Endothelial cell of umbilical vein (primary cell): ENCODE data around the gene C9orf152. TPM values are rescaled to one million over a fixed set of nuclear protein-coding genes. Genes with fewer than 3 reads are reported as not detected.

ENCODE experiments used
- BruUV-seq: library from RNA; stranded (reverse); fragments of 400-500 nt; replicated peaks from 2 replicates; lab custom pipeline; 2021; lab: Mats Ljungman, UMichigan
- CTCF ChIA-PET: fragments of 300-600, 350-600 bp; sonication (Branson Sonifier 250); formaldehyde crosslinking; loops from one replicate; lab custom pipeline; 2021; ENCODE audit warnings: antibody characterized with exemption, inconsistent platforms; lab: Charles Lee
- POLR2A ChIA-PET: fragments of 300-600, 350-600 bp; sonication (Branson Sonifier 250); formaldehyde crosslinking; loops from one replicate; lab custom pipeline; 2021; ENCODE audit warnings: antibody characterized with exemption, inconsistent platforms; lab: Charles Lee
- DNase-seq: peaks from one replicate; pipeline ENCODE4 v3.0.0-alpha.2; 2011; ENCODE audit warnings: low read depth, low spot score
- FAIRE-seq: peaks from 2 replicates; lab custom pipeline; 2011; peaks lifted over from hg19 to GRCh38; lab: Jason Lieb, UNC
- H2AFZ ChIP-seq: 2 replicates; pipeline ENCODE4 v1.6.0; 2012; ENCODE audit warnings: low read depth, low read length, control low read depth, inconsistent platforms
- H3K27ac ChIP-seq: 2 replicates; pipeline ENCODE4 v1.5.1; 2011; ENCODE audit warnings: low read depth, mild to moderate bottlenecking, control low read depth, low read length, moderate library complexity; ENCODE audit not compliant: insufficient read depth
- H3K27me3 ChIP-seq, 2 experiments: 2 replicates each; pipeline versions ENCODE4 v1.6.0 to v1.6.1; 2011; ENCODE audit warnings: low read length in 2 of 2, mixed read lengths in 1 of 2; ENCODE audit not compliant: control insufficient read depth in 2 of 2, insufficient read depth in 2 of 2
- H3K36me3 ChIP-seq, 2 experiments: 2 replicates in 1 of 2; 3 replicates in 1 of 2; pipeline ENCODE4 v1.5.1; 2011; ENCODE audit warnings: low read length in 2 of 2, mild to moderate bottlenecking in 1 of 2, moderate library complexity in 1 of 2; ENCODE audit not compliant: control insufficient read depth in 2 of 2, insufficient read depth in 2 of 2; ENCODE audit errors: extremely low read depth in 1 of 2
- H3K4me1 ChIP-seq: 3 replicates; pipeline ENCODE4 v1.5.1; 2011; ENCODE audit warnings: mild to moderate bottlenecking, low read length; ENCODE audit not compliant: control insufficient read depth, insufficient read depth; ENCODE audit errors: extremely low read depth
- H3K4me2 ChIP-seq: 2 replicates; pipeline ENCODE4 v1.6.1; 2011; ENCODE audit warnings: low read length, control low read depth, mixed read lengths; ENCODE audit not compliant: insufficient read depth
- H3K4me3 ChIP-seq, 3 experiments: fragments of 200-600 bp in 1 of 3; sonication (generic), shearing (Covaris generic) in 1 of 3; replicated peaks in 1 of 3; 2 replicates each; pipeline ENCODE4 v1.5.1; 2011 to 2016; ENCODE audit warnings: control low read depth in 3 of 3, low read length in 3 of 3, mild to moderate bottlenecking in 2 of 3, inconsistent platforms in 1 of 3, low read depth in 1 of 3, moderate library complexity in 1 of 3; ENCODE audit not compliant: insufficient read depth in 1 of 3
- H3K79me2 ChIP-seq: 2 replicates; pipeline ENCODE4 v1.6.0; 2012; ENCODE audit warnings: low read length, inconsistent platforms; ENCODE audit not compliant: control insufficient read depth, insufficient read depth
- H3K9ac ChIP-seq: replicated peaks from 2 replicates; pipeline ENCODE3; 2011; ENCODE audit warnings: low read length, control low read depth; ENCODE audit not compliant: insufficient read depth; ENCODE audit errors: extremely low read depth
- H3K9me1 ChIP-seq: replicated peaks from 3 replicates; pipeline ENCODE4 v1.6.0; 2011; ENCODE audit warnings: mild to moderate bottlenecking, low read length; ENCODE audit not compliant: control insufficient read depth, insufficient read depth; ENCODE audit errors: extremely low read depth
- H3K9me3 ChIP-seq: replicated peaks from 2 replicates; pipeline ENCODE4 v1.5.1; 2012; ENCODE audit warnings: low read length, inconsistent platforms; ENCODE audit not compliant: control insufficient read depth, insufficient read depth
- H4K20me1 ChIP-seq: replicated peaks from 2 replicates; pipeline ENCODE3; 2011; ENCODE audit warnings: mild to moderate bottlenecking, low read length; ENCODE audit not compliant: control insufficient read depth, insufficient read depth; ENCODE audit errors: extremely low read depth
- EZH2 ChIP-seq: IDR thresholded peaks from 2 replicates; pipeline ENCODE4 v1.6.1; 2012; ENCODE audit warnings: borderline replicate concordance, low read depth, mild to moderate bottlenecking, moderate library complexity, low read length, inconsistent platforms; ENCODE audit not compliant: severe bottlenecking
- FOS ChIP-seq: IDR thresholded peaks from 2 replicates; pipeline ENCODE4 v1.6.1; 2011; ENCODE audit warnings: mild to moderate bottlenecking, low read length, moderate library complexity, borderline replicate concordance; ENCODE audit not compliant: insufficient read depth
- GATA2 ChIP-seq: IDR thresholded peaks from 2 replicates; pipeline ENCODE4 v1.7.0; 2011; ENCODE audit warnings: low read depth, mild to moderate bottlenecking, moderate library complexity, mixed read lengths, low read length; ENCODE audit not compliant: insufficient read length, insufficient read depth
- JUN ChIP-seq: IDR thresholded peaks from 2 replicates; pipeline ENCODE4 v1.6.1; 2011; ENCODE audit warnings: borderline replicate concordance, low read depth; ENCODE audit not compliant: insufficient read length, insufficient read depth
- MAX ChIP-seq: IDR thresholded peaks from 2 replicates; pipeline ENCODE4 v1.6.1; 2011; ENCODE audit not compliant: insufficient read depth, insufficient read length
- MYC ChIP-seq: IDR thresholded peaks from one replicate; pipeline ENCODE4 v1.6.1; 2011; ENCODE audit warnings: mild to moderate bottlenecking, low read depth, low read length
- POLR2A ChIP-seq: IDR thresholded peaks from 2 replicates; pipeline ENCODE4 v1.6.1; 2012; ENCODE audit warnings: low read depth, mild to moderate bottlenecking, control low read depth, low read length
- POLR2AphosphoS5 ChIP-seq: IDR thresholded peaks from 2 replicates; pipeline ENCODE4 v1.6.1; 2012; ENCODE audit warnings: low read depth, mild to moderate bottlenecking, control low read depth, low read length, moderate library complexity; ENCODE audit not compliant: insufficient read depth
- dilution Hi-C: fragments of 300-500 bp; cut with MboI; formaldehyde crosslinking; loops from one replicate; pipeline ENCODE4 v1.15.0; 2019; ENCODE audit warnings: low sequenced_read_pairs; ENCODE audit not compliant: extremely low pct_ligation_motif_present
- intact Hi-C: fragments of 100-400 bp; cut with micrococcal nuclease; formaldehyde crosslinking; loops from one replicate; pipeline ENCODE4 v1.10.0; 2022
- polyA plus RNA-seq, 4 experiments: library from polyadenylated mRNA; depleted of rRNA in 3 of 4; stranded (reverse) in 3 of 4; unstranded in 1 of 4; fragments of >200 nt; gene quantifications; 2 replicates each; pipeline versions ENCODE4 v1.2.1 to v1.2.3, GENCODE V29; 2011 to 2012; ENCODE audit warnings: missing spikeins in 1 of 4
- total RNA-seq: library from RNA; stranded (reverse); gene quantifications from 2 replicates; pipeline ENCODE4 v1.2.3, GENCODE V29; 2021
- TF ChIP-seq, protein P1 (sequence below), 2 donors: IDR thresholded peaks; 1 replicate in 1 of 2; 2 replicates in 1 of 2; pipeline ENCODE4 v1.5.1; 2011; ENCODE audit warnings: low read length in 2 of 2, mild to moderate bottlenecking in 2 of 2, moderate library complexity in 2 of 2, control low read depth in 1 of 2, inconsistent platforms in 1 of 2, low read depth in 1 of 2; ENCODE audit not compliant: insufficient read depth in 1 of 2; ENCODE audit errors: extremely low read depth in 1 of 2

C9orf152 gene
- total and polyA plus RNA-seq, 2 donors (not counting 3 experiments of a cell fraction or from before 2014, with no cell fraction given), result not detected

DNA sequence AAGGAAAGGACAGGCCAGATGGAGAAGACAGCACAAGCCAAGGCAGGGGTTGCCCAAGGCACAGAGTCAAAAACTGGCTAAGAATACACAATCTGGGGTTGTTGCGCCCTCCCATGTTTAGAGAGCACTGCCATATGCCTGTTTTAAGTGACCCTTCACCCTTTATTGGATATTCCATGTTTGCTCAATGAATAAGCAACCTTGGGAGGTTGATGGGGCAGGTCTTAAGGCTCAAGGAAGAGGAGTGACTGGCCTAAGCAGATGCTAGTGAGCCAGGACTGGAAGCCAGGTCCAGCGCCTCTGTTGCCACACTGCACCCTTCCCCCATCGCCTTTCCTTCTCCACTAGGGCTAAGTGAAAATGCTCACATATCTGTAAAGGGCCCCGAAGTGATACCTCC, 41.6 kb upstream of the C9orf152 start:
- no peak overlapping the region for H3K4me2 ChIP-seq
- H3K4me1 ChIP-seq, result peaks cover 9% of the 10 kb centered on the region
- peaks cover 6 to 8% of the 10 kb centered on the region in 2 experiments for H3K36me3 ChIP-seq
- POLR2A ChIA-PET, result no interaction called here
- H3K27me3 ChIP-seq, result no peaks in the 10 kb centered on the region
- no peak for FAIRE-seq
- BruUV-seq, result no TSS peak
- H2AFZ ChIP-seq, result no peak overlapping the region
- peaks cover 68% of the 10 kb centered on the region for H3K79me2 ChIP-seq
- no peaks in the 10 kb centered on the region for H4K20me1 ChIP-seq
- dilution Hi-C loops (no loop called here), intact Hi-C loops (loop anchor here (10.0 kb wide), 1 partner anchor 185 kb away; no protein-coding TSS in a partner anchor)
- no peak overlapping the region for H3K27ac ChIP-seq
- TF ChIP-seq MAX (no peak), MYC (no peak), POLR2A (no peak), GATA2 (no peak), FOS (no peak), EZH2 (no peak), JUN (no peak), POLR2AphosphoS5 (no peak)
- TF ChIP-seq, protein P1, sequence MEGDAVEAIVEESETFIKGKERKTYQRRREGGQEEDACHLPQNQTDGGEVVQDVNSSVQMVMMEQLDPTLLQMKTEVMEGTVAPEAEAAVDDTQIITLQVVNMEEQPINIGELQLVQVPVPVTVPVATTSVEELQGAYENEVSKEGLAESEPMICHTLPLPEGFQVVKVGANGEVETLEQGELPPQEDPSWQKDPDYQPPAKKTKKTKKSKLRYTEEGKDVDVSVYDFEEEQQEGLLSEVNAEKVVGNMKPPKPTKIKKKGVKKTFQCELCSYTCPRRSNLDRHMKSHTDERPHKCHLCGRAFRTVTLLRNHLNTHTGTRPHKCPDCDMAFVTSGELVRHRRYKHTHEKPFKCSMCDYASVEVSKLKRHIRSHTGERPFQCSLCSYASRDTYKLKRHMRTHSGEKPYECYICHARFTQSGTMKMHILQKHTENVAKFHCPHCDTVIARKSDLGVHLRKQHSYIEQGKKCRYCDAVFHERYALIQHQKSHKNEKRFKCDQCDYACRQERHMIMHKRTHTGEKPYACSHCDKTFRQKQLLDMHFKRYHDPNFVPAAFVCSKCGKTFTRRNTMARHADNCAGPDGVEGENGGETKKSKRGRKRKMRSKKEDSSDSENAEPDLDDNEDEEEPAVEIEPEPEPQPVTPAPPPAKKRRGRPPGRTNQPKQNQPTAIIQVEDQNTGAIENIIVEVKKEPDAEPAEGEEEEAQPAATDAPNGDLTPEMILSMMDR (IDR thresholded peaks at IDR 0.05; ENCODE audit: extremely low read depth in 1 of 2, insufficient read depth in 1 of 2, low read depth in 1 of 2, low read length in 2 of 2), result no peak
- no peaks in the 10 kb centered on the region for H3K9me3 ChIP-seq
- no peak overlapping the region for H3K4me3 ChIP-seq
- no peaks in the 10 kb centered on the region for H3K9me1 ChIP-seq
- CTCF ChIA-PET, result interaction anchor here (0.7 kb wide), 1 partner anchor 32 kb away, joined by 3 read pairs; no protein-coding TSS in a partner anchor
- no peak for DNase-seq
- H3K9ac ChIP-seq, result no peak overlapping the region
